Amygdala (tissue), 56 donors: Measurements from ENCODE around the gene DFFB.

Experiments used
- DNase-seq, 56 donors: peaks; one replicate each; lab custom pipeline; 2025; lab: John Stamatoyannopoulos, UW

Gene DFFB

GRCh38 chr1:3923378-3924185 is 66.3 kb downstream of the DFFB start:
- DNase-seq, result no peak

- DNase-seq, result no peak
Observed at GRCh38 chr1:3924186-3924824, 67.0 kb downstream of the DFFB start.

- DNase-seq, result no peak
Observed at GRCh38 chr1:3924825-3925220, 67.5 kb downstream of the DFFB start.

GRCh38 chr1:3925256-3925655 is 68.0 kb downstream of the DFFB start:
- no peak for DNase-seq

DNA sequence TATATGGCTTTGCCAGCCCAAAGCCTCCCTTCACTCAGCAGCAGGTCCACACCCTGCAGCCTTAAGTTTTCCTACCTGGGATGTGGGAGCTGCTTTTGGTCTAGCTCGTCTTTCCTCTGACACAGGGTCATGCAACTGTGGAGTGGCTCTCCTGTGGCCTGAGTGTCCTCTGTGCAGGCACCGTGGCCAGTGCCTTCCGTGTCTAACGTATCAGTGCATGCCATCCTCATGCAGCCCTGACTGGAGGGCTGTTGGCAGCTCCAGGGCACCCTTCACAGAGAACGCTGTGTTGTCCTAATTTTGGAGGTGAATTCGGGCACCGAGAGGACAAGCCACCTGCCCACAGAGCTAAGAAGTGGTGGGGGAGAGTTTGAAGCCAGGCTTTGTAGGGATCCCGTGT is 68.5 kb downstream of the DFFB start:
- DNase-seq, result no peak

DNA sequence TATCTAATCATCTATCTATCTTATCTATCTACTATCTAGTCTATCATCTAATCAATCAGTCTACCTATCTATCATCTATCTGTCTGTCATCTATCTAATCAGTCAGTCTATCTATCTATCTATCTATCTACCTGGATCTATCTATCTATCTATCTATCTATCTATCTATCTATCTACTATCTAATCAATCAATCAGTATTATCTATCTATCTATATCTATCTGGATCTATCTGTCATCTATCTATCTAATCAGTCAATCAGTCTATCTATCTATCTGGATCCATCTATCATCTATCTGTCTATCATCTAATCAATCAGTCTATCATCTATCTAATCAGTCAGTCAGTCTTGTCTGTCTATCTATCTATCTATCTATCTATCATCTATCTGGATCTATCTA is 69.7 kb downstream of the DFFB start:
- DNase-seq, result no peak

GRCh38 chr1:3928586-3928985 is 71.3 kb downstream of the DFFB start:
- no peak for DNase-seq

- no peak for DNase-seq
Observed at GRCh38 chr1:3929126-3929525, 71.8 kb downstream of the DFFB start.

- no peak for DNase-seq
Observed at GRCh38 chr1:3930301-3931006, 73.2 kb downstream of the DFFB start.

GRCh38 chr1:3931007-3931912 is 74.0 kb downstream of the DFFB start:
- no peak for DNase-seq

GRCh38 chr1:3932156-3932919 is 75.1 kb downstream of the DFFB start:
- DNase-seq, result no peak
